H1 (cell line): Measurements from ENCODE around the gene AGAP1. TPM values are rescaled to one million over a fixed set of nuclear protein-coding genes. Genes with fewer than 3 reads are reported as not detected.

Experiments used
- CTCF ChIA-PET: fragments of 300-600 bp; sonication (Branson Sonifier 250); formaldehyde crosslinking; loops from one replicate; lab custom pipeline; 2021; ENCODE audit not compliant: partially characterized antibody; lab: Charles Lee
- POLR2A ChIA-PET: fragments of 300-600 bp; sonication (Branson Sonifier 250); formaldehyde crosslinking; loops from one replicate; lab custom pipeline; 2021; ENCODE audit warnings: inconsistent platforms; ENCODE audit not compliant: partially characterized antibody; lab: Charles Lee
- DNase-seq, 2 experiments: peaks; one replicate each; pipeline versions ENCODE4 v3.0.0 to v3.0.0-alpha.2; 2010 to 2022; ENCODE audit warnings: low spot score in 2 of 2, low read depth in 1 of 2, mixed read lengths in 1 of 2
- FAIRE-seq: peaks from 2 replicates; lab custom pipeline; 2011; peaks lifted over from hg19 to GRCh38; lab: Jason Lieb, UNC
- H2AFZ ChIP-seq: 2 replicates; pipeline ENCODE4 v1.8.1; 2012; ENCODE audit warnings: low read length, inconsistent platforms
- H2AK5ac ChIP-seq: 2 replicates; pipeline ENCODE4 v1.6.1; 2013; ENCODE audit warnings: low read depth, low read length
- H2BK120ac ChIP-seq: replicated peaks from 2 replicates; pipeline ENCODE3; 2013; ENCODE audit warnings: low read depth, low read length, inconsistent platforms
- H2BK12ac ChIP-seq: 2 replicates; pipeline ENCODE4 v1.6.1; 2013; ENCODE audit warnings: low read depth, low read length
- H2BK15ac ChIP-seq: 2 replicates; pipeline ENCODE4 v1.6.1; 2013; ENCODE audit warnings: low read length
- H2BK20ac ChIP-seq: 2 replicates; pipeline ENCODE4 v1.6.1; 2013; ENCODE audit warnings: low read length
- H2BK5ac ChIP-seq: 2 replicates; pipeline ENCODE4 v1.6.1; 2013; ENCODE audit warnings: low read depth, low read length
- H3K14ac ChIP-seq: 2 replicates; pipeline ENCODE4 v1.6.1; 2013; ENCODE audit warnings: inconsistent platforms; ENCODE audit not compliant: insufficient read length
- H3K18ac ChIP-seq: 2 replicates; pipeline ENCODE4 v1.6.1; 2013; ENCODE audit warnings: low read length; ENCODE audit errors: extremely low read depth
- H3K23ac ChIP-seq: 2 replicates; pipeline ENCODE4 v1.6.1; 2013; ENCODE audit warnings: inconsistent platforms; ENCODE audit not compliant: insufficient read length
- H3K23me2 ChIP-seq: 2 replicates; pipeline ENCODE4 v1.6.1; 2013; ENCODE audit warnings: low read depth, low read length
- H3K27ac ChIP-seq: 2 replicates; pipeline ENCODE4 v1.6.1; 2011; ENCODE audit warnings: low read depth, low read length, inconsistent platforms
- H3K27me3 ChIP-seq, 4 experiments: replicated peaks in 1 of 4; 1 replicate in 1 of 4; 2 replicates in 3 of 4; pipeline versions ENCODE4 v1.6.1 to v1.8.1; 2011 to 2013; ENCODE audit warnings: low read length in 3 of 4, mild to moderate bottlenecking in 3 of 4, inconsistent platforms in 2 of 4, mixed read lengths in 2 of 4, moderate library complexity in 1 of 4; ENCODE audit not compliant: control insufficient read depth in 3 of 4, insufficient read depth in 3 of 4; ENCODE audit errors: extremely low read depth in 1 of 4
- H3K36me3 ChIP-seq, 4 experiments: 2 replicates each; pipeline versions ENCODE4 v1.6.1 to v1.8.1; 2011 to 2013; ENCODE audit warnings: mild to moderate bottlenecking in 4 of 4, low read length in 3 of 4, moderate library complexity in 2 of 4, control low read depth in 1 of 4, inconsistent platforms in 1 of 4; ENCODE audit not compliant: insufficient read depth in 4 of 4, control insufficient read depth in 2 of 4
- H3K4ac ChIP-seq: replicated peaks from 2 replicates; pipeline ENCODE3; 2013; ENCODE audit warnings: low read length, low read depth, mixed read lengths, inconsistent platforms; ENCODE audit not compliant: insufficient read length
- H3K4me1 ChIP-seq, 4 experiments: replicated peaks in 1 of 4; 1 replicate in 1 of 4; 2 replicates in 3 of 4; pipeline versions ENCODE4 v1.6.1 to v1.8.1; 2011 to 2013; ENCODE audit warnings: low read length in 3 of 4, inconsistent platforms in 2 of 4, mixed read lengths in 1 of 4; ENCODE audit not compliant: insufficient read depth in 4 of 4, control insufficient read depth in 3 of 4
- H3K4me2 ChIP-seq, 2 experiments: 2 replicates each; pipeline versions ENCODE4 v1.6.1 to v1.8.1; 2011 to 2013; ENCODE audit warnings: low read depth in 2 of 2, low read length in 2 of 2, control low read depth in 1 of 2, inconsistent platforms in 1 of 2, mild to moderate bottlenecking in 1 of 2; ENCODE audit not compliant: insufficient read depth in 1 of 2
- H3K4me3 ChIP-seq, 4 experiments: fragments of 200-600, 300-600 bp in 1 of 4; sonication (generic), shearing (Covaris generic), sonication (Bioruptor Twin) in 1 of 4; 2 replicates each; pipeline versions ENCODE4 v1.5.1 to v1.8.1; 2011 to 2016; ENCODE audit warnings: low read length in 4 of 4, low read depth in 3 of 4, control low read depth in 2 of 4, inconsistent platforms in 2 of 4, mild to moderate bottlenecking in 2 of 4, mixed read lengths in 1 of 4, moderate library complexity in 1 of 4; ENCODE audit not compliant: insufficient read depth in 2 of 4; ENCODE audit errors: extremely low read depth in 1 of 4
- H3K56ac ChIP-seq: replicated peaks from 2 replicates; pipeline ENCODE3; 2013; ENCODE audit warnings: low read depth, mild to moderate bottlenecking, mixed read lengths, low read length, inconsistent platforms; ENCODE audit not compliant: insufficient read length
- H3K79me1 ChIP-seq: 2 replicates; pipeline ENCODE4 v1.6.1; 2013; ENCODE audit warnings: low read depth, low read length, control low read depth
- H3K79me2 ChIP-seq, 2 experiments: 2 replicates each; pipeline versions ENCODE4 v1.6.1 to v1.8.1; 2012 to 2013; ENCODE audit warnings: low read length in 2 of 2, mild to moderate bottlenecking in 2 of 2, inconsistent platforms in 1 of 2; ENCODE audit not compliant: insufficient read depth in 2 of 2, control insufficient read depth in 1 of 2
- H3K9ac ChIP-seq, 4 experiments: replicated peaks in 1 of 4; 1 replicate in 1 of 4; 2 replicates in 3 of 4; pipeline versions ENCODE4 v1.6.1 to v1.8.1; 2011 to 2013; ENCODE audit warnings: low read depth in 3 of 4, low read length in 3 of 4, control low read depth in 2 of 4, mild to moderate bottlenecking in 2 of 4, moderate library complexity in 2 of 4, inconsistent platforms in 1 of 4; ENCODE audit errors: extremely low read depth in 1 of 4
- H3K9me3 ChIP-seq, 2 experiments: 2 replicates each; pipeline versions ENCODE4 v1.6.1 to v1.8.1; 2012 to 2013; ENCODE audit warnings: mild to moderate bottlenecking in 2 of 2, moderate library complexity in 2 of 2, control low read depth in 1 of 2, inconsistent platforms in 1 of 2, low read depth in 1 of 2, low read length in 1 of 2, mixed read lengths in 1 of 2; ENCODE audit not compliant: insufficient read depth in 2 of 2
- H4K20me1 ChIP-seq, 2 experiments: replicated peaks in 1 of 2; 2 replicates each; pipeline versions ENCODE3 to v1.8.1; 2011 to 2013; ENCODE audit warnings: inconsistent platforms in 2 of 2, low read length in 2 of 2, mild to moderate bottlenecking in 1 of 2; ENCODE audit not compliant: insufficient read depth in 2 of 2, control insufficient read depth in 1 of 2
- H4K5ac ChIP-seq: 2 replicates; pipeline ENCODE4 v1.6.1; 2013; ENCODE audit warnings: low read length, low read depth, mixed read lengths, inconsistent platforms; ENCODE audit not compliant: insufficient read length
- H4K8ac ChIP-seq: 2 replicates; pipeline ENCODE4 v1.8.0; 2013; ENCODE audit warnings: mild to moderate bottlenecking, moderate library complexity, low read length, inconsistent platforms; ENCODE audit not compliant: insufficient read depth; ENCODE audit errors: extremely low read depth
- H4K91ac ChIP-seq: replicated peaks from 2 replicates; pipeline ENCODE3; 2013; ENCODE audit warnings: low read length, mixed read lengths, inconsistent platforms; ENCODE audit not compliant: insufficient read length
- ATF3 ChIP-seq: IDR thresholded peaks from 2 replicates; pipeline ENCODE4 v1.6.1; 2011; ENCODE audit warnings: low read depth, mild to moderate bottlenecking, low read length; ENCODE audit not compliant: insufficient read depth
- BCL11A ChIP-seq, 2 experiments: IDR thresholded peaks; one replicate each; pipeline ENCODE4 v1.6.1; 2011; ENCODE audit warnings: low read depth in 2 of 2, low read length in 2 of 2, mild to moderate bottlenecking in 2 of 2
- CBX8 ChIP-seq: fragments of 300-800, 300-1000 bp; sonication (generic); IDR thresholded peaks from 2 replicates; pipeline ENCODE4 v1.7.1; 2016; ENCODE audit warnings: low read depth, low read length, borderline replicate concordance
- GTF2F1 ChIP-seq: IDR thresholded peaks from 2 replicates; pipeline ENCODE4 v1.6.1; 2012; ENCODE audit warnings: low read depth, low read length, improper control_type of control experiment, borderline replicate concordance
- KDM4A ChIP-seq: IDR thresholded peaks from one replicate; pipeline ENCODE4 v1.7.1; 2012; ENCODE audit warnings: low read depth, mild to moderate bottlenecking, moderate library complexity, low read length, inconsistent platforms; ENCODE audit not compliant: severe bottlenecking
- POLR2A ChIP-seq, 2 experiments: IDR thresholded peaks; 1 replicate in 1 of 2; 2 replicates in 1 of 2; pipeline ENCODE4 v1.6.1; 2011; ENCODE audit warnings: low read depth in 2 of 2, low read length in 2 of 2, mild to moderate bottlenecking in 2 of 2; ENCODE audit errors: control extremely low read depth in 1 of 2
- RAD21 ChIP-seq, 2 experiments: IDR thresholded peaks in 1 of 2; conservative IDR thresholded peaks in 1 of 2; 2 replicates each; pipeline ENCODE4 v1.6.1; 2011; ENCODE audit warnings: low read depth in 2 of 2, low read length in 2 of 2, improper control_type of control experiment in 1 of 2, inconsistent platforms in 1 of 2, mild to moderate bottlenecking in 1 of 2, moderate library complexity in 1 of 2
- RXRA ChIP-seq: IDR thresholded peaks from 2 replicates; pipeline ENCODE4 v1.6.1; 2011; ENCODE audit warnings: low read depth, mild to moderate bottlenecking, low read length, moderate library complexity; ENCODE audit not compliant: insufficient read depth
- SRF ChIP-seq: IDR thresholded peaks from 2 replicates; pipeline ENCODE4 v1.6.1; 2011; ENCODE audit warnings: mild to moderate bottlenecking, low read depth, low read length, moderate library complexity
- TBP ChIP-seq: IDR thresholded peaks from 2 replicates; pipeline ENCODE4 v1.6.1; 2011; ENCODE audit warnings: low read depth, low read length, improper control_type of control experiment
- USF2 ChIP-seq: IDR thresholded peaks from 2 replicates; pipeline ENCODE4 v1.6.1; 2011; ENCODE audit warnings: low read length, improper control_type of control experiment
- WGBS, 2 experiments: shearing (Covaris generic) in 1 of 2; methylation state at CpG; one replicate each; pipeline versions ENCODE4 v1.1.6 to v1.1.7; 2013 to 2015; ENCODE audit warnings: low lambda C conversion rate in 2 of 2, mixed read lengths in 2 of 2, inconsistent platforms in 1 of 2, low coverage in 1 of 2, missing lambda C conversion rate in 1 of 2; ENCODE audit not compliant: insufficient replicate concordance in 2 of 2, insufficient coverage in 1 of 2, insufficient read length in 1 of 2; ENCODE audit errors: extremely low coverage in 1 of 2, missing lambda C conversion rate in 1 of 2; 5-methylcytosine and 5-hydroxymethylcytosine counted together
- polyA plus RNA-seq, 7 experiments: library from polyadenylated mRNA; depleted of rRNA in 3 of 7; stranded (reverse) in 5 of 7; unstranded in 2 of 7; fragments of >200 nt in 5 of 7; fragments of 200-250 nt in 2 of 7; gene quantifications; 1 replicate in 5 of 7; 2 replicates in 1 of 7; 4 replicates in 1 of 7; pipeline versions ENCODE4 v1.2.1 to v1.2.3, GENCODE V29; 2011 to 2013; ENCODE audit warnings: missing spikeins in 2 of 7, mixed read lengths in 2 of 7
- total RNA-seq: library from RNA; stranded (reverse); fragmentation: NEBNext Ultra II Directional; extraction: Animal tissue kit (Norgen Biotek cat#: 25700); gene quantifications from 2 replicates; pipeline ENCODE4 v1.2.1, GENCODE V29; 2021
- TF ChIP-seq, protein P1 (sequence below): IDR thresholded peaks from 2 replicates; pipeline ENCODE4 v1.6.1; 2012; ENCODE audit warnings: inconsistent platforms

AGAP1 gene
- total and polyA plus RNA-seq, 2 of the 8 experiments (the other 6 are each of a cell fraction or from before 2014, with no cell fraction given) = 18.1 to 39.4 TPM

- peak overlapping the region; percentile 19 for H2BK12ac ChIP-seq
- H3K4me3 ChIP-seq = peak overlapping the region in 1 of 4 experiments; percentile 17; a peak in 1 of 8 replicates
- TF ChIP-seq SRF = no peak
- TF ChIP-seq USF2 = no peak
- no peak for TF ChIP-seq TBP
- TF ChIP-seq ATF3 = no peak
- no peak for TF ChIP-seq CBX8
- no peak for TF ChIP-seq RXRA
- no peak for TF ChIP-seq BCL11A (IDR thresholded peaks at IDR 0.05; ENCODE audit: low read depth in 2 of 2, low read length in 2 of 2)
- no peak for TF ChIP-seq GTF2F1
- TF ChIP-seq, protein P1, sequence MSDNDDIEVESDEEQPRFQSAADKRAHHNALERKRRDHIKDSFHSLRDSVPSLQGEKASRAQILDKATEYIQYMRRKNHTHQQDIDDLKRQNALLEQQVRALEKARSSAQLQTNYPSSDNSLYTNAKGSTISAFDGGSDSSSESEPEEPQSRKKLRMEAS = no peak
- TF ChIP-seq RAD21 (IDR thresholded peaks at IDR 0.05 in 1 of 2, conservative IDR thresholded peaks at IDR 0.05 in 1 of 2; ENCODE audit: low read depth in 2 of 2, low read length in 2 of 2) = no peak
- TF ChIP-seq KDM4A = no peak
- no peak for TF ChIP-seq POLR2A (IDR thresholded peaks at IDR 0.05; ENCODE audit: control extremely low read depth in 1 of 2, low read depth in 2 of 2, low read length in 2 of 2)
Observed at GRCh38 chr2:235501673-235502031, 7.8 kb downstream of the AGAP1 start.

More at GRCh38 chr2:235501673-235502031, 7.8 kb downstream of the AGAP1 start:
- POLR2A ChIA-PET = no interaction called here
- Histone ChIP-seq H3K9ac (no peak overlapping the region), H2AK5ac (no peak overlapping the region), H2AFZ (no peak overlapping the region), H3K4me1 (peaks cover 21 to 46% (median 34%) of the 10 kb centered on the region in 4 experiments), H4K91ac (no peak overlapping the region), H3K9me3 (no peaks in the 10 kb centered on the region), H3K27ac (0 out of 2 replicates have a peak overlapping the region, but pooled peaks have one; percentile 58), H2BK5ac (0 out of 2 replicates have a peak overlapping the region, but pooled peaks have one; percentile 16), H3K4me2 (peak overlapping the region; percentile 31 to 46), H3K18ac (peak overlapping the region; percentile 48; the same call in 1 of the 2 replicates), H3K27me3 (no peaks in the 10 kb centered on the region), H3K4ac (no peak overlapping the region), H2BK120ac (no peak overlapping the region), H3K36me3 (no peaks in the 10 kb centered on the region), H3K79me2 (peaks cover 2 to 97% of the 10 kb centered on the region in 2 experiments), H2BK20ac (no peak overlapping the region), H3K56ac (no peak overlapping the region), H2BK15ac (no peak overlapping the region), H4K20me1 (peaks cover 14 to 28% of the 10 kb centered on the region in 2 experiments), H4K5ac (no peak overlapping the region), H3K14ac (no peak overlapping the region), H3K23ac (no peak overlapping the region), H3K79me1 (peaks cover 22% of the 10 kb centered on the region), H3K23me2 (no peaks in the 10 kb centered on the region), H4K8ac (no peak overlapping the region; the same call in 1 of the 2 replicates)
- WGBS, 2 experiments = 56% methylated on average over 7 of the region's 7 CpGs; no CpG with 5 or more reads in 1 of the 2 experiments
- DNase-seq = no peak
- FAIRE-seq = peak; percentile 36
- CTCF ChIA-PET = interaction anchor here (1.0 to 10.6 kb wide), 12 partner anchors 10 to 366 kb away, joined by 3 to 83 read pairs (median 3); no protein-coding TSS in a partner anchor
